Astrocyte of the cerebellum (primary cell): Measurements from ENCODE around the gene GRHL1.

ENCODE experiments used
- DNase-seq: peaks from one replicate; pipeline ENCODE4 v3.0.0-alpha.2; 2011; ENCODE audit warnings: low read depth
- H3K4me3 ChIP-seq: 2 replicates; pipeline ENCODE4 v1.5.1; 2011; ENCODE audit warnings: mild to moderate bottlenecking, low read depth, low read length, moderate library complexity
- CTCF ChIP-seq: IDR thresholded peaks from 2 replicates; pipeline ENCODE4 v1.5.1; 2012; ENCODE audit warnings: low read length, low read depth, moderate library complexity, mild to moderate bottlenecking; ENCODE audit errors: missing control alignments
- in situ Hi-C: cut with HindIII; loops from 2 replicates; pipeline ENCODE4 v1.10.0; 2017; ENCODE audit warnings: low sequenced_read_pairs

Gene GRHL1

DNA sequence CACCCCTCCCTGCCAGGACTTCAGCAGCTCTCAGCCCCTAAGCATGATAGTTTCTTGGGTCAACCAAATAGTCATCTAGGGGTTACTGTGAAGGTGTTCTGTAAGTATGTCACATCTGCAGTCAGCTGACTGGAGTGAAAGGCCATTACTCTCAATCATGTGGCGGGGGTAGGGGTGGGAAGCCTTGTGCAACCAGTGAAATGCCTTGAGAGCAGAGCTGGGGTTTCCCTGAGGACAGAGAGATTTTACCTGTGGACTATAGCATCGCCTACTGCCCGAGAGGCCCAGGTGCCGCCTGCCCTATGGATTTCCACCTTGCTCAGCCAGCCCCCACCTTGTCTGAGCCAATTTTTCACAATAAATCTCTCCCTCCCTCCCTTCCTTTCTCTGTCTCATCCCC, 71.0 kb downstream of the GRHL1 start:
- in situ Hi-C loops, result no loop called here

GRCh38 chr2:10022966-10023662, 71.6 kb downstream of the GRHL1 start:
- no peak for TF ChIP-seq CTCF
- H3K4me3 ChIP-seq, result no peak overlapping the region
- no peak for DNase-seq
- in situ Hi-C loops, result no loop called here

More for the DNA sequence above, 71.0 kb downstream of the GRHL1 start:
- TF ChIP-seq CTCF, result no peak
- no peak for DNase-seq
- H3K4me3 ChIP-seq, result no peak overlapping the region

DNA sequence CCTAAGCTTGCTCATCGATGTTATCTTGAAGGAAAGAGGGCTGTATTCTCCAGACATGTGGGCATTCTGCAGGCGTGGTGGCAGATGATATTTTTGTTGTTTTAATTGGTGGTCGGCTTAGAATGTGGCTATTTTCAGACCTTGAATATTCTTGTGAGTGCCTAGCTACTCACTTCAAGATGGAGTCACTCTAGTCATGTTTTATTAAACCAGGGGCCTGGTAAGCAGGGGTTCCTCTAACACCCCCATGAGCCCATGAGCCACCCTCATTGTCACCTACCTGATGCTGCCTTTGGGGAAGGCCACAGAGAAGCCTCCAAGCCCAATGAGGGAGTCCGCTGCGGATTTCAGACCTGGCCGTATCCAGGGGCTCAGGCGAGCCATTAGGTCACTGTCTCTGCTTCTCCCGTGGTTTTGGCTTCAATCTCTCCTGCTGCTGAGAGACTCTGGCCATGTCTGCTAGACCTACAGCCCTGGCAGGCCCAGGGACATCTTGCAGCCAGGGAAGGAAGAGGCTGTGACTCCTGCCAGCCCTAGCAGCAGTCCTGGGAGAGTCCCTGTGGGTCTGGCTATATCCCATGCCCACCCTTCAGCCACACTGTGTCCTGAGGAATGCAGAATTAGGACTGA, 75.6 kb downstream of the GRHL1 start:
- no peak overlapping the region for H3K4me3 ChIP-seq
- DNase-seq, result no peak
- in situ Hi-C loops, result no loop called here
- TF ChIP-seq CTCF, result no peak

- no peak for DNase-seq
- no peak for TF ChIP-seq CTCF
- H3K4me3 ChIP-seq, result no peak overlapping the region
- in situ Hi-C loops, result no loop called here
Observed at GRCh38 chr2:10027660-10028330, 76.3 kb downstream of the GRHL1 start.

- no peak overlapping the region for H3K4me3 ChIP-seq
- TF ChIP-seq CTCF, result no peak
- DNase-seq, result no peak
- in situ Hi-C loops, result no loop called here
Observed at GRCh38 chr2:10028407-10028987, 77.0 kb downstream of the GRHL1 start.

DNA sequence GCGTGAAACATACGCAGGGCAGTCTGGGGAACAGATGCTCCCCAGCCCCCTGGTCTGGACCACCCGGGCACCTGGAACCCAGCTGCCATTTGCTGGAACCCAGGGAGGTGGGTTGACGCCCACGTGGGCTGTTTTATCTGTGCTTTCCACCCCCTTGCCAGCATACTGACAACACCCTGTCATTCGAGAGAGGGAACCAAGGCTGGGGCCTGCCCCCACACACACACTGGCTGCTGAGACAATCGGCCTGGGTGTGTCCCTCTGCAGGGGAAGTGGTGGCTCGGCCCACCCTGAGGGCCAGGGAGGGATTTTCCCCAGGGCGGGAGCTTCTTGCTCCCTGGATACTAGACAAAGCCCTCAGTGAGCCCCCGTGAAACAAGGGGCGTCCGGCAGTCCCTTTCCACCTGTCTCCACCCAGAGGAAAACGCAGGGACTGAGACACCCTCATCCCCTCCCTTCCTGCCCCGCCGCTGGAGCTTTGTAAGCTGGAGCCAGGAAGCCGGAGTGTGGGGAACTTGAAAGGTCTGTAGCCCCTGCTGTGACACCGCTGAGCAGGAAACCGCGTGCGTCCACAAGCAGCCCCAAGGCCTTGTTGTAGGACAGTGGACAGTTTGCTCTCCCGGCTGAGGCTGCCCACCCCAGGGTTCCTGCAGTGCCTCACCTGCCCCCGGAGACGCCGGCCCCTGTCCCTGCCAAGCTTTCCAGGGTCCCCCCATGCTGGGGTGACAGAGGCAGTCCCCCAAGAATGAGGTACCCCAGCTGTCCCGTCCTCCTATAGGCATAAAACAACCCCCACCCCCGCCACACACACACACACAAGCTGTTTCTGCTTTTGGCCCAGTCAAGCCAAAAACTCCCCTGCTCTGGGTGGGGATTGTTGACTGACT, 77.7 kb downstream of the GRHL1 start:
- no peak for TF ChIP-seq CTCF
- in situ Hi-C loops, result no loop called here
- H3K4me3 ChIP-seq, result no peak overlapping the region
- no peak for DNase-seq
